ENCODE measurements around the gene HAPSTR1.

- TF ChIP-seq, protein P1, sequence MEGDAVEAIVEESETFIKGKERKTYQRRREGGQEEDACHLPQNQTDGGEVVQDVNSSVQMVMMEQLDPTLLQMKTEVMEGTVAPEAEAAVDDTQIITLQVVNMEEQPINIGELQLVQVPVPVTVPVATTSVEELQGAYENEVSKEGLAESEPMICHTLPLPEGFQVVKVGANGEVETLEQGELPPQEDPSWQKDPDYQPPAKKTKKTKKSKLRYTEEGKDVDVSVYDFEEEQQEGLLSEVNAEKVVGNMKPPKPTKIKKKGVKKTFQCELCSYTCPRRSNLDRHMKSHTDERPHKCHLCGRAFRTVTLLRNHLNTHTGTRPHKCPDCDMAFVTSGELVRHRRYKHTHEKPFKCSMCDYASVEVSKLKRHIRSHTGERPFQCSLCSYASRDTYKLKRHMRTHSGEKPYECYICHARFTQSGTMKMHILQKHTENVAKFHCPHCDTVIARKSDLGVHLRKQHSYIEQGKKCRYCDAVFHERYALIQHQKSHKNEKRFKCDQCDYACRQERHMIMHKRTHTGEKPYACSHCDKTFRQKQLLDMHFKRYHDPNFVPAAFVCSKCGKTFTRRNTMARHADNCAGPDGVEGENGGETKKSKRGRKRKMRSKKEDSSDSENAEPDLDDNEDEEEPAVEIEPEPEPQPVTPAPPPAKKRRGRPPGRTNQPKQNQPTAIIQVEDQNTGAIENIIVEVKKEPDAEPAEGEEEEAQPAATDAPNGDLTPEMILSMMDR (conservative IDR thresholded peaks at IDR 0.05; ENCODE audit: low read length): no peak
- TF ChIP-seq EZH2phosphoT487 (IDR thresholded peaks at IDR 0.05; ENCODE audit: borderline replicate concordance): no peak
These were observed 42.9 kb downstream of the HAPSTR1 start for GRCh38 chr16:9134306-9134705.

Data from Loucy (cell line).